Osteoblast (primary cell): ENCODE measurements around the gene GCFC2. TPM values are rescaled to one million over a fixed set of nuclear protein-coding genes. Genes with fewer than 3 reads are reported as not detected.
"Not testable (repeated sequence)": the region's sequence is repeated elsewhere in the genome, so short reads cannot be mapped to it uniquely, and the experiment has no call there.

Source experiments
- DNase-seq: peaks from one replicate; pipeline ENCODE4 v3.0.0; 2011; ENCODE audit warnings: low spot score, mixed read lengths; ENCODE audit not compliant: insufficient read length; ENCODE audit errors: missing footprints
- H2AFZ ChIP-seq: 2 replicates; pipeline ENCODE4 v1.6.0; 2011; ENCODE audit warnings: mild to moderate bottlenecking, low read length
- H3K27ac ChIP-seq: 2 replicates; pipeline ENCODE4 v1.5.1; 2011; ENCODE audit warnings: mild to moderate bottlenecking, low read depth, low read length, moderate library complexity
- H3K27me3 ChIP-seq: 2 replicates; pipeline ENCODE4 v1.6.0; 2012; ENCODE audit warnings: mild to moderate bottlenecking, control low read depth, inconsistent platforms, low read length, moderate library complexity; ENCODE audit not compliant: insufficient read depth
- H3K36me3 ChIP-seq: 2 replicates; pipeline ENCODE4 v1.5.1; 2011; ENCODE audit warnings: mild to moderate bottlenecking, low read length, control low read depth, moderate library complexity; ENCODE audit not compliant: insufficient read depth
- H3K4me1 ChIP-seq: 2 replicates; pipeline ENCODE4 v1.5.1; 2011; ENCODE audit warnings: mild to moderate bottlenecking, low read length, control low read depth, moderate library complexity; ENCODE audit not compliant: insufficient read depth
- H3K4me2 ChIP-seq: 2 replicates; pipeline ENCODE4 v1.6.0; 2011; ENCODE audit warnings: mild to moderate bottlenecking, low read length; ENCODE audit not compliant: insufficient read depth
- H3K4me3 ChIP-seq: fragments of 200-600 bp; sonication (generic); 3 replicates; pipeline ENCODE4 v1.5.1; 2012; ENCODE audit warnings: mild to moderate bottlenecking, low read length, inconsistent platforms; ENCODE audit not compliant: insufficient read depth
- H3K79me2 ChIP-seq: 2 replicates; pipeline ENCODE4 v1.6.0; 2012; ENCODE audit warnings: mild to moderate bottlenecking, low read length, control low read depth, inconsistent platforms; ENCODE audit not compliant: insufficient read depth
- H3K9me3 ChIP-seq: 2 replicates; pipeline ENCODE4 v1.5.1; 2011; ENCODE audit warnings: low read depth, low read length, control low read depth
- H4K20me1 ChIP-seq: 2 replicates; pipeline ENCODE4 v1.6.0; 2012; ENCODE audit warnings: mild to moderate bottlenecking, low read length, control low read depth; ENCODE audit not compliant: insufficient read depth
- CTCF ChIP-seq: IDR thresholded peaks from 2 replicates; pipeline ENCODE4 v1.5.1; 2011; ENCODE audit warnings: mild to moderate bottlenecking, low read depth, low read length, moderate library complexity; ENCODE audit errors: extremely low read depth
- total RNA-seq: library from RNA; depleted of rRNA; stranded (reverse); fragments of >200 nt; gene quantifications from 2 replicates; pipeline ENCODE4 v1.2.3, GENCODE V29; 2012

GCFC2 gene
- total RNA-seq, 1 donor, result 19.5 TPM

GRCh38 chr2:75703589-75704287 lies 7.0 kb downstream of the GCFC2 start:
- no peak for DNase-seq

GRCh38 chr2:75702593-75702992 lies 8.1 kb downstream of the GCFC2 start:
- no peak for TF ChIP-seq CTCF
- peaks cover 39% of the 10 kb centered on the region for H3K36me3 ChIP-seq
- H3K4me1 ChIP-seq, result peaks cover 7% of the 10 kb centered on the region

More at GRCh38 chr2:75703589-75704287, 7.0 kb downstream of the GCFC2 start:
- Histone ChIP-seq H3K4me2 (no peak overlapping the region), H3K9me3 (no peaks in the 10 kb centered on the region), H3K27me3 (no peaks in the 10 kb centered on the region), H3K79me2 (peaks cover 5% of the 10 kb centered on the region), H3K4me1 (peaks cover 15% of the 10 kb centered on the region), H2AFZ (no peak overlapping the region), H3K27ac (no peak overlapping the region), H3K36me3 (peaks cover 33% of the 10 kb centered on the region), H4K20me1 (no peaks in the 10 kb centered on the region), H3K4me3 (no peak overlapping the region)
- no peak for TF ChIP-seq CTCF

GRCh38 chr2:75698918-75699317 lies 11.8 kb downstream of the GCFC2 start:
- Histone ChIP-seq H4K20me1 (no peaks in the 10 kb centered on the region), H3K9me3 (no peaks in the 10 kb centered on the region), H3K4me1 (no peaks in the 10 kb centered on the region), H3K4me2 (no peak overlapping the region), H3K36me3 (peaks cover 36% of the 10 kb centered on the region), H3K27me3 (no peaks in the 10 kb centered on the region), H2AFZ (no peak overlapping the region), H3K27ac (no peak overlapping the region), H3K79me2 (no peaks in the 10 kb centered on the region), H3K4me3 (no peak overlapping the region)
- DNase-seq, result no peak
- no peak for TF ChIP-seq CTCF

More at GRCh38 chr2:75702593-75702992, 8.1 kb downstream of the GCFC2 start:
- Histone ChIP-seq H3K4me3 (no peak overlapping the region), H3K79me2 (peaks cover 3% of the 10 kb centered on the region), H4K20me1 (no peaks in the 10 kb centered on the region), H3K4me2 (no peak overlapping the region), H3K27me3 (no peaks in the 10 kb centered on the region), H3K9me3 (no peaks in the 10 kb centered on the region), H3K27ac (no peak overlapping the region), H2AFZ (no peak overlapping the region)
- no peak for DNase-seq

GRCh38 chr2:75688196-75688595 lies 22.5 kb downstream of the GCFC2 start:
- Histone ChIP-seq H3K27me3 (no peaks in the 10 kb centered on the region), H3K27ac (no peak overlapping the region), H3K4me3 (no peak overlapping the region), H3K4me1 (no peaks in the 10 kb centered on the region), H4K20me1 (no peaks in the 10 kb centered on the region), H3K79me2 (no peaks in the 10 kb centered on the region), H2AFZ (no peak overlapping the region), H3K4me2 (no peak overlapping the region), H3K36me3 (peaks cover 30% of the 10 kb centered on the region), H3K9me3 (no peaks in the 10 kb centered on the region)
- no peak for TF ChIP-seq CTCF
- DNase-seq, result no peak

GRCh38 chr2:75683430-75683829 lies 27.3 kb downstream of the GCFC2 start:
- DNase-seq, H3K27me3 ChIP-seq, H3K27ac ChIP-seq, H3K79me2 ChIP-seq, H4K20me1 ChIP-seq, H3K4me3 ChIP-seq, H2AFZ ChIP-seq, H3K4me1 ChIP-seq, H3K4me2 ChIP-seq, H3K9me3 ChIP-seq: not testable (repeated sequence)
- peaks cover 24% of the 10 kb centered on the region for H3K36me3 ChIP-seq
